Endothelial cell of hepatic sinusoid (primary cell): ENCODE results near the gene RXFP3.
"Not testable (repeated sequence)": the region's sequence is repeated elsewhere in the genome, so short reads cannot be mapped to it uniquely, and the experiment has no call there.

ENCODE experiments used
- in situ Hi-C: cut with HindIII; loops from 2 replicates; pipeline ENCODE4 v1.10.0; 2017; ENCODE audit warnings: low sequenced_read_pairs

Gene RXFP3

DNA sequence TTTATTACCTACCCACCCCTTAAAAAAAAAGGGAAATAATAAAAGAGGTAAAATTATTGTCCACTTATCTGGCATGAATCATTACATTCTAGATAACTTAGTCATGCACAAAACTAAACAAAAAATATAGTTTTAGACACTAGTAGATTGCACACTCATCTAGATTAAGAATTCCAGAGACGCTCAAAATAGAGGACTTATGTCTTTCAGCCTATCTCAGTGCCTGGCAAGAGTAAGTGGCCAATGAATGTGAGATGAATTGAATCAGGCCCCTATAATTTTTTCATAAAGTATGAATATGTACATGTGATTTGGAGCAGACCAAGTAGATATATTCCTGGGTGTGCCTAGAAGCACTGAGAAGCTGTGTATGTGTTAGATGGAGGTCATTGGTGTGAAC lies 2.0 kb upstream of the RXFP3 start:
- in situ Hi-C loops: no loop called here

DNA sequence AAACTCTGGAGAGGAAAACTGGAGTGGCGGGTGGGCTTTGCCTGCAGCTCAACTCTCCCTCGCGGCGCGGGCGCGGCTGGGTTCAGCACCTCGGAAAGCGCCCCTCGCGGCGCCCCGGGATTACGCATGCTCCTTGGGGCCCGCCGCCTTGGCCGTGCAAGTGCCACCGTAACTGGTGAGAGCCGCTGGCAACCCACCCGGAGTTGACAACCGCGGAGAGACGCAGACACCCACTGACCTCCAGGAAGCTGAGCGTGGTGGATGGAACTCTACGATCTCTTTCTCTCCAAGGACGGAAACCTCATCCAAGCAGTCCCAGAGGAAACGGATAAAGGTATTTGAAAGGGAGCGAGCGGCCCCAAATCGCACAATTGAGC lies 194 bp upstream of the RXFP3 start:
- in situ Hi-C loops: no loop called here

- in situ Hi-C loops: no loop called here
These were observed 976 bp downstream of the RXFP3 start for GRCh38 chr5:33937017-33937706.

DNA sequence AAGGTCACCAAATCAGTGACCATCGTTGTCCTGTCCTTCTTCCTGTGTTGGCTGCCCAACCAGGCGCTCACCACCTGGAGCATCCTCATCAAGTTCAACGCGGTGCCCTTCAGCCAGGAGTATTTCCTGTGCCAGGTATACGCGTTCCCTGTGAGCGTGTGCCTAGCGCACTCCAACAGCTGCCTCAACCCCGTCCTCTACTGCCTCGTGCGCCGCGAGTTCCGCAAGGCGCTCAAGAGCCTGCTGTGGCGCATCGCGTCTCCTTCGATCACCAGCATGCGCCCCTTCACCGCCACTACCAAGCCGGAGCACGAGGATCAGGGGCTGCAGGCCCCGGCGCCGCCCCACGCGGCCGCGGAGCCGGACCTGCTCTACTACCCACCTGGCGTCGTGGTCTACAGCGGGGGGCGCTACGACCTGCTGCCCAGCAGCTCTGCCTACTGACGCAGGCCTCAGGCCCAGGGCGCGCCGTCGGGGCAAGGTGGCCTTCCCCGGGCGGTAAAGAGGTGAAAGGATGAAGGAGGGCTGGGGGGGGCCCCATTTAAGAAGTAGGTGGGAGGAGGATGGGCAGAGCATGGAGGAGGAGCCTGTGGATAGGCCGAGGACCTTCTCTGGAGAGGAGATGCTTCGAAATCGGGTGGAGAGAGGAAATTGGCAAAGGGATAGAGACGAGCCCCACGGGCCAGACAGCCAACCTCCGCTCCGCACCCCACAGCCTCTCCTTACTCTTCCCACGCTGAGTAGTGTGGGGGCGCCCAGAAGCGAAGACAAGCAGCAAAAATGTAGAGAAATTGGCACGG lies 1.7 kb downstream of the RXFP3 start:
- in situ Hi-C loops: no loop called here

- in situ Hi-C loops: no loop called here
These were observed 2.3 kb downstream of the RXFP3 start for GRCh38 chr5:33938507-33938796.

- in situ Hi-C loops: no loop called here
These were observed 2.7 kb downstream of the RXFP3 start for GRCh38 chr5:33938881-33939280.

- in situ Hi-C loops: no loop called here
These were observed 3.5 kb downstream of the RXFP3 start for GRCh38 chr5:33939556-33940262.

DNA sequence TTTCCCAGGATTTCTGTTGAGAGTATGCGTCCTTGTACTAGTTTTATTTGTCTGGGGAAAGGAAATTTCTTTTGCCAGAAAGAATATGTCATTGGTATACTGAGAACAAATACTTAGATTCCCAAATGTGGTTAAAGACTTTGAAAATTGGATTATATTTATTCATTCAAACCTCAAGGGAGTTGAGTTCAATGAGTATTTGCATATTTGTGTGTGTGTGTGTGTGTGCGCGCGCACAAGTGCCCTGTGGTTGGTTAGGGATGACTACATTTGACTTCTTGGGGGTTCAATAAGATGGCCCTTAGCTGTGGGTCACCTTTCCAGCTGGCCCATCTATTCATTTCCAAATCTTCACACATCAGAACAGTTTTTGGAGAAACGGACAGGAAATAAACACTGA lies 4.9 kb downstream of the RXFP3 start:
- in situ Hi-C loops: no loop called here

DNA sequence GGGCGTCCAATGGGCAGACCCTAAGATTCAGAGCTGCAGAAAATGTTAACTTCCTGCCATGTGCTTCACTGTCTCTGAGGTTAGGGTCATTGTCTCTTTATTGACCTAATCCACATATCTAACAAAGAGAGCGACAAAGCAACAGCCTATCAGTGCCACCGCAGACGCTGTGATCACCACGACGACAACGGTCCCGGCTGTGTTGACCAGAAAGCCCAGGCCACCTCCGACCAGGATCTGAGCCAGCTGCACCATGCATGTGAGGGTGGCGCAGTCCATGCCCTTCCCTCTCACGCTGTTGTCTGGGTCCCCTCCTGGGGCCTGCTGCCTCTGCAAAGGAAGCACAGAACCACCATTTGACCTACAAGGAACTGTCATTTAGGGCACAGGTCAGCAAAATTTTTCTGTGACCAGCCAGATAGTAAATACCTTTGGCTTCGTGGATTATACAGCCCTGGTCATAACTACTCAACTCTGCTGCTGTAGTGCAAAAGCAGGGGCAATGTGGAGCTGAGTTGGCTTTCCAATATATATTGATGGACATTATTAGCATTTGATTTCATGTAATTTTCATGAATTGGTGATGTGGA lies 8.5 kb downstream of the RXFP3 start:
- in situ Hi-C loops: no loop called here

DNA sequence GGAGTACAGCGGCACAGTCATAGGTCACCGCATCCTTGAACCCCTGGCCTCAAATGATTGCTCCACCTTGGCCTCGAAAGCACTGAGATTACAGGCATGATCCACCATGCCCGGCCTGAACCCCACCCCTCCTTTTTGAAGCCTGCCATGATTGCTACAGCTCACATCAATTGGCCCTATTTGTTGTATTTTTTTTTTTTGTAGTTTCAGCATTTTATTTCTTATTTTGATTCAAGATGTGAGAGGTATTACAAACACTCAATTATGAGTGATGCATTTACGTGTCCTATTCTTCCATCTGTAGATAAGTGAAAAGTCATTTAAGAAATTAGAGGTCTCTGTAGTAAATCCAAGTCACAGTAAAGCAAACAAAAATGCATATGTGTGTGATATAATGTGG lies 16.0 kb downstream of the RXFP3 start:
- in situ Hi-C loops: not testable (repeated sequence)

GRCh38 chr5:33957577-33958150 lies 21.5 kb downstream of the RXFP3 start:
- in situ Hi-C loops: no loop called here

DNA sequence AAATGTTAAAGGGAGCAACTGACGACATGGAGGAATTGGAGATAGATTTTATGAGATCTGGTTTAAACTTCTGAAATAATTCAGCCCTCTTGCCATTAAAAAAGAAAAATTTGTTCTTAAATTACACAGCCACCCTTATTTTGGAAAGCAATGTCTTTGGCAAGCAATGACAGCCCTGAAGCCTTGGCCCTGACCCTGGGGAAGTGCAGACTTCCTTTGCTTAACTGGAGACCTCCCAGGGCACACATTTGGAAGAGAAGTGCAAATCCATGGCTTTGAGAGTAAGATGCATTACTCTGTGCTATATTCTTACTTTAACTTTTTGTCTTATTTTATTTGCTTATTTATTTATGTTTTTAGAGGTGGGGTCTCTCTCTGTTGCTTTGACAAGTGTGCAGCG lies 22.0 kb downstream of the RXFP3 start:
- in situ Hi-C loops: no loop called here

DNA sequence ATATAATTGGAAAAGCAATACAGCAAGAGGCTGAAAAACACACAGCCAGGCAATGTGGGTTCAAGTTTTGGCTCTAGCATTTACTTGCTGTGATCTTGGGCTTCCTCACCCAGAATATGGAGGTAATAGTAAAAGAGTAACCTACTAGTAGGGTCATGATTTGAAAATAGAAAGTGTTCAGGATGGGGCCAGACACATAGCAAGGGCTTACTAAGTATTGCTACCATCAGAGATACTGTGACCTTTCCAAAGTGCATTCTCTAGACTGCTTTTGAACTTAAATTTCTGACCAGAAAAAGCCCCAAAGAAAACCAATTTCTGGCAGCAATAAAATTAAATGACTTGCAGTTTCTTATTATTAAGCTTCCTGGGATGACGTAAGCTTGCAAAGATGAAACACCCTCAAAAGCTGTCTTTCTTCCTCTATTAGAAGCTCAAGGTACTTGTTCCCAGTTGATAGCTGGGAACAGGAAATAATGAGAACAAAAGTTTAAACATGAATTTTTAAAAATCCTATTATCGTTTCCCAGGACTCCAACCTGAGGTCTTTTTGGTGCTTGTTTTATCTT lies 28.0 kb downstream of the RXFP3 start:
- in situ Hi-C loops: no loop called here

GRCh38 chr5:33966805-33967204 lies 30.6 kb downstream of the RXFP3 start:
- in situ Hi-C loops: no loop called here

DNA sequence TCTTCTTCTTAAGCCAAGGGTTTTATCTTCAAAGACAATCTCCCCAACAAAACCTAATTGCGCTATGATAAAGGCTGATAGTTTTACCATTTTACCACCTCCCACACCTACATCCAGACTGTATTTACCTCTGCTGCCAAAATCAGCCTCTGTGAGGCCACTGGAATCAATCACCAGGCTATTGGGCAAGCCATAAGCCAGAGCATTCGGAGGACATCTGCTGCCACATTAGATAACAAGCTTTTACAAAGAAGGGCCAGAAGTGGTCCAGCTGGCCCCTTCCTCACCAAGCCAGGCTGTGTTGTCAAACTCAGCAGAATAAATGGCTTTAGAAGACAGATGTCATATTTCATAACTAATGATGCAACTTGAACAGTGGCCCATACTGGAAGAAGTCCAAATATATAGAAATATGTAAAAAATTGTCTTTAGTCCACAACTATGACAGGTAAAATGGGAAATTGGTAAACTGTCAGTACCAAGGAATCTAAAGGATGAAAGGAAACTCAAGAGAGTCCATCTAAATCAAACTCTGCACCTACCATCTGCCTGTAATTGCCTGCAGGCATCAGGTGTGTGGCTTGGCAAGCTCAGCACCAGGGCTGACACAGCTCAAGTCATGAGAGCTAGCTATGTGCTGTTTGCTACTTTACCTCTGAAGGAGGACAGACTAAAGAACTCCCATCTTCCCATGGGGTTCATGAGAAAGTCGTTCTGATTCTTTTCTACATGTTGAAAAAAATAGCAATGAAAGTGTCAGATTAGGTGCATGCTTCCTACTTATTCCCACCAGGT lies 32.2 kb downstream of the RXFP3 start:
- in situ Hi-C loops: no loop called here

GRCh38 chr5:33969572-33970452 lies 33.6 kb downstream of the RXFP3 start:
- in situ Hi-C loops: no loop called here

DNA sequence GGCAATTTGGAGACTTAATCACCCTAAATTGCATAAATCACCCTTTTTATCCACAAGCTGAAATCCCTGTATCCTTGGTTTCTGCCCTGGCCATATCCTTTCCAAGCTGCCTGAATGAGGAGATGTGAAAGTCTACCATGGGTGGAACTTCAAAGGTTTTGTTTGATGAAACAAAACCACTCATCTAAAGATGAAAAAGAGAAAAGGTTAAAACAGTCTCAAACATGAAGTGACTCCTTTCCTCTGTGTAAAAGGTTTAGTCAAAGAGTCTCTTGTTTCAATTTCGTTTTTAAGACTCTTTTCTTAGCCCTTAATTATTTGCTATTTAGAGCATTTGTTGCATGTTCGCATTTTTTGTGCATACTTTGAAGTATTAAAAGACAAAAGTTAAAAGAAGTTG lies 37.1 kb downstream of the RXFP3 start:
- in situ Hi-C loops: no loop called here

GRCh38 chr5:33975852-33976251 lies 39.7 kb downstream of the RXFP3 start:
- in situ Hi-C loops: no loop called here

GRCh38 chr5:33976307-33976706 lies 40.1 kb downstream of the RXFP3 start:
- in situ Hi-C loops: no loop called here
